ENCODE data around the gene NXPH3.

- TF ChIP-seq POLR2A (IDR thresholded peaks at IDR 0.05; ENCODE audit: low read length): no peak
- no peak for TF ChIP-seq GATA1 (IDR thresholded peaks at IDR 0.05; ENCODE audit: low read depth, low read length)
Observed at GRCh38 chr17:49629447-49629846, 53.8 kb downstream of the NXPH3 start.
